ENCODE results near the gene MIB1. TPM values are rescaled to one million over a fixed set of nuclear protein-coding genes. Genes with fewer than 3 reads are reported as not detected.

Gene MIB1
- total RNA-seq, 2 experiments from 2014 or later = 13.6 to 15.3 TPM

- Mint-ChIP-seq H3K27ac (peak overlapping the region; percentile 31), H3K4me3 (peak overlapping the region; percentile 12), H3K27me3 (no peaks in the 10 kb centered on the region), H3K4me1 (ENCODE audit: low read depth) (peaks cover 59% of the 10 kb centered on the region), H3K9me3 (no peaks in the 10 kb centered on the region), H3K36me3 (ENCODE audit: low read depth) (no peaks in the 10 kb centered on the region)
- no peaks in the 10 kb centered on the region for H3K9me3 ChIP-seq (ENCODE audit: control insufficient read depth in 1 of 2, insufficient read depth in 1 of 2, low read length in 2 of 2)
- H3K4me1 ChIP-seq (ENCODE audit: insufficient read depth, low read length) = peaks cover 18% of the 10 kb centered on the region
- no peak for DNase-seq
- no peaks in the 10 kb centered on the region for H3K36me3 ChIP-seq (ENCODE audit: insufficient read depth, low read length)
- CTCF ChIA-PET = interaction anchor here (1.7 kb wide), 1 partner anchor 43 kb away, joined by 5 read pairs; the partner anchor contains the start of gene ABHD3
- H3K27ac ChIP-seq (ENCODE audit: low read depth in 1 of 2, low read length in 2 of 2) = no peak overlapping the region
- POLR2A ChIA-PET = interaction anchor here (1.7 to 2.5 kb wide), 2 partner anchors 43 to 147 kb away, joined by 9 to 12 read pairs; partner anchors contain the start of genes ABHD3 and ESCO1
- H3K4me3 ChIP-seq (ENCODE audit: low read length) = no peak overlapping the region
- intact Hi-C loops (cut with DNase I, micrococcal nuclease) = loop anchor here in 1 of 2 experiments (10.0 kb wide), 1 partner anchor 62 kb away; no protein-coding TSS in a partner anchor
- no peak for TF ChIP-seq CTCF (IDR thresholded peaks at IDR 0.05)
- ATAC-seq (ENCODE audit: poor library complexity) = no peak
- H3K27me3 ChIP-seq (ENCODE audit: control insufficient read depth in 1 of 2, insufficient read depth in 2 of 2, low read length in 2 of 2) = no peaks in the 10 kb centered on the region
Measured at GRCh38 chr18:21747268-21747667, 6.7 kb downstream of the MIB1 start.

GRCh38 chr18:21747764-21748693, 7.4 kb downstream of the MIB1 start:
- Mint-ChIP-seq H3K4me3 (peak overlapping the region; percentile 64), H3K27ac (peak overlapping the region; percentile 31), H3K9me3 (no peaks in the 10 kb centered on the region), H3K27me3 (no peaks in the 10 kb centered on the region), H3K4me1 (ENCODE audit: low read depth) (peaks cover 53% of the 10 kb centered on the region), H3K36me3 (ENCODE audit: low read depth) (no peaks in the 10 kb centered on the region)
- Histone ChIP-seq H3K27ac (ENCODE audit: low read depth in 1 of 2, low read length in 2 of 2) (no peak overlapping the region), H3K36me3 (ENCODE audit: insufficient read depth, low read length) (no peaks in the 10 kb centered on the region), H3K27me3 (ENCODE audit: control insufficient read depth in 1 of 2, insufficient read depth in 2 of 2, low read length in 2 of 2) (no peaks in the 10 kb centered on the region), H3K9me3 (ENCODE audit: control insufficient read depth in 1 of 2, insufficient read depth in 1 of 2, low read length in 2 of 2) (no peaks in the 10 kb centered on the region), H3K4me1 (ENCODE audit: insufficient read depth, low read length) (peaks cover 13% of the 10 kb centered on the region), H3K4me3 (ENCODE audit: low read length) (no peak overlapping the region)
- intact Hi-C loops (cut with DNase I, micrococcal nuclease) = loop anchor here in 1 of 2 experiments (10.0 kb wide), 1 partner anchor 63 kb away; no protein-coding TSS in a partner anchor
- TF ChIP-seq CTCF (IDR thresholded peaks at IDR 0.05) = no peak
- ChIA-PET CTCF (interaction anchor here (1.7 to 1.8 kb wide), 2 partner anchors 44 kb away, joined by 4 to 5 read pairs; partner anchors contain the start of gene ABHD3), POLR2A (interaction anchor here (1.7 to 2.5 kb wide), 2 partner anchors 44 to 148 kb away, joined by 9 to 12 read pairs; partner anchors contain the start of genes ABHD3 and ESCO1)
- DNase-seq (peak in 1 of 14 experiments; percentile 18), ATAC-seq (ENCODE audit: poor library complexity) (no peak)

- Mint-ChIP-seq H3K4me3 (no peak overlapping the region), H3K9me3 (no peaks in the 10 kb centered on the region), H3K4me1 (ENCODE audit: low read depth) (peaks cover 42% of the 10 kb centered on the region), H3K27me3 (no peaks in the 10 kb centered on the region), H3K36me3 (ENCODE audit: low read depth) (no peaks in the 10 kb centered on the region), H3K27ac (no peak overlapping the region)
- Histone ChIP-seq H3K27ac (ENCODE audit: low read depth in 1 of 2, low read length in 2 of 2) (no peak overlapping the region), H3K9me3 (ENCODE audit: control insufficient read depth in 1 of 2, insufficient read depth in 1 of 2, low read length in 2 of 2) (no peaks in the 10 kb centered on the region), H3K4me3 (ENCODE audit: low read length) (no peak overlapping the region), H3K27me3 (ENCODE audit: control insufficient read depth in 1 of 2, insufficient read depth in 2 of 2, low read length in 2 of 2) (no peaks in the 10 kb centered on the region), H3K4me1 (ENCODE audit: insufficient read depth, low read length) (no peaks in the 10 kb centered on the region), H3K36me3 (ENCODE audit: insufficient read depth, low read length) (no peaks in the 10 kb centered on the region)
- TF ChIP-seq CTCF (IDR thresholded peaks at IDR 0.05) = no peak
- ATAC-seq (ENCODE audit: poor library complexity) (no peak), DNase-seq (no peak)
- ChIA-PET CTCF (no interaction called here), POLR2A (no interaction called here)
- intact Hi-C loops (cut with DNase I, micrococcal nuclease) = no loop called here
Measured at GRCh38 chr18:21757833-21758232, 17.2 kb downstream of the MIB1 start.
